ENCODE results near the gene CDK14.
"Not testable (repeated sequence)": the region's sequence is repeated elsewhere in the genome, so short reads cannot be mapped to it uniquely, and the experiment has no call there.

Gene CDK14

GRCh38 chr7:90723866-90724265 lies 127.7 kb downstream of the CDK14 start:
- DNase-seq, result no peak

- DNase-seq, result no peak
These were observed 130.0 kb downstream of the CDK14 start for GRCh38 chr7:90726120-90726519.

- DNase-seq, result no peak
These were observed 130.5 kb downstream of the CDK14 start for GRCh38 chr7:90726623-90727022.

GRCh38 chr7:90727412-90727811 lies 131.3 kb downstream of the CDK14 start:
- no peak for DNase-seq

- DNase-seq, result no peak
These were observed 132.4 kb downstream of the CDK14 start for GRCh38 chr7:90728568-90728967.

- not testable (repeated sequence) for DNase-seq
These were observed 139.6 kb downstream of the CDK14 start for GRCh38 chr7:90735611-90736280.

- no peak for DNase-seq
These were observed 140.2 kb downstream of the CDK14 start for GRCh38 chr7:90736316-90736715.

GRCh38 chr7:90736968-90737939 lies 141.1 kb downstream of the CDK14 start:
- no peak for DNase-seq

- DNase-seq, result no peak
These were observed 142.1 kb downstream of the CDK14 start for GRCh38 chr7:90738249-90738648.

GRCh38 chr7:90739716-90740115 lies 143.6 kb downstream of the CDK14 start:
- no peak for DNase-seq

GRCh38 chr7:90740386-90740785 lies 144.3 kb downstream of the CDK14 start:
- no peak for DNase-seq

- no peak for DNase-seq
These were observed 147.5 kb downstream of the CDK14 start for GRCh38 chr7:90743626-90744025.

- DNase-seq, result no peak
These were observed 151.4 kb downstream of the CDK14 start for GRCh38 chr7:90747516-90747915.

GRCh38 chr7:90749262-90749661 lies 153.1 kb downstream of the CDK14 start:
- DNase-seq, result no peak

- DNase-seq, result no peak
These were observed 153.7 kb downstream of the CDK14 start for GRCh38 chr7:90749774-90750173.

- no peak for DNase-seq
These were observed 155.5 kb downstream of the CDK14 start for GRCh38 chr7:90751595-90751994.

GRCh38 chr7:90752051-90752450 lies 155.9 kb downstream of the CDK14 start:
- DNase-seq, result no peak

- no peak for DNase-seq
These were observed 158.9 kb downstream of the CDK14 start for GRCh38 chr7:90755041-90755440.

GRCh38 chr7:90756366-90756765 lies 160.2 kb downstream of the CDK14 start:
- DNase-seq, result no peak

GRCh38 chr7:90757565-90757950 lies 161.4 kb downstream of the CDK14 start:
- DNase-seq, result not testable (repeated sequence)

- DNase-seq, result no peak
These were observed 162.9 kb downstream of the CDK14 start for GRCh38 chr7:90758933-90759562.

GRCh38 chr7:90759710-90760109 lies 163.6 kb downstream of the CDK14 start:
- no peak for DNase-seq

- no peak for DNase-seq
These were observed 164.8 kb downstream of the CDK14 start for GRCh38 chr7:90760892-90761291.

- no peak for DNase-seq
These were observed 165.5 kb downstream of the CDK14 start for GRCh38 chr7:90761584-90761983.

All from CD4-positive, alpha-beta T cell treated with Interleukin-12 subunit alpha and Interleukin-12 subunit beta, for 1 hour (primary cell).